Islet precursor cell (in vitro differentiated cells): ENCODE measurements around the gene WDR82.
"Not testable (repeated sequence)": the region's sequence is repeated elsewhere in the genome, so short reads cannot be mapped to it uniquely, and the experiment has no call there.

Source experiments
- DNase-seq: peaks from one replicate; pipeline ENCODE4 v3.0.0-alpha.2; 2018

WDR82 gene

DNA sequence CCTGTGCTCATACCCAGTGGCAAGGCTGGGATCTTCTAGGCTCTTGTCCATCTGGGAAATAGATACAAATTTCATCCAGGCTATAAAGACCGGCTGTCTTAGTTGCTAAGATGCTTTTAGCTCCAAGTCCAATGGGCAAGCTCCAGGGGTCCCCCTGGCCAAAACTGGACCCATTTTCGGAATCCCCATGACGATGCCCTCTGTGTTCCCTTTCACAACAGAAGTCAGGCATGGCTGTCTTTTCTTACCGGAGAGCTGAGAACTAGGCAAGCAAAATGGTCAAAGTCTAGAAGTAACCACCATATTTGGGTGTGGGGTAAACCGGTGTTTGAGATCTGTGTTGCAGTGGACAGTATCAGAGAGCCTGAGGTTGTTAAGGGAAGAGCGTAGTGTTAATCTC is 10.2 kb upstream of the WDR82 start:
- DNase-seq, result no peak

GRCh38 chr3:52286777-52287110 is 8.3 kb upstream of the WDR82 start:
- no peak for DNase-seq

GRCh38 chr3:52284051-52284450 is 5.6 kb upstream of the WDR82 start:
- not testable (repeated sequence) for DNase-seq

- no peak for DNase-seq
These were observed 4.9 kb upstream of the WDR82 start for GRCh38 chr3:52283306-52283705.

DNA sequence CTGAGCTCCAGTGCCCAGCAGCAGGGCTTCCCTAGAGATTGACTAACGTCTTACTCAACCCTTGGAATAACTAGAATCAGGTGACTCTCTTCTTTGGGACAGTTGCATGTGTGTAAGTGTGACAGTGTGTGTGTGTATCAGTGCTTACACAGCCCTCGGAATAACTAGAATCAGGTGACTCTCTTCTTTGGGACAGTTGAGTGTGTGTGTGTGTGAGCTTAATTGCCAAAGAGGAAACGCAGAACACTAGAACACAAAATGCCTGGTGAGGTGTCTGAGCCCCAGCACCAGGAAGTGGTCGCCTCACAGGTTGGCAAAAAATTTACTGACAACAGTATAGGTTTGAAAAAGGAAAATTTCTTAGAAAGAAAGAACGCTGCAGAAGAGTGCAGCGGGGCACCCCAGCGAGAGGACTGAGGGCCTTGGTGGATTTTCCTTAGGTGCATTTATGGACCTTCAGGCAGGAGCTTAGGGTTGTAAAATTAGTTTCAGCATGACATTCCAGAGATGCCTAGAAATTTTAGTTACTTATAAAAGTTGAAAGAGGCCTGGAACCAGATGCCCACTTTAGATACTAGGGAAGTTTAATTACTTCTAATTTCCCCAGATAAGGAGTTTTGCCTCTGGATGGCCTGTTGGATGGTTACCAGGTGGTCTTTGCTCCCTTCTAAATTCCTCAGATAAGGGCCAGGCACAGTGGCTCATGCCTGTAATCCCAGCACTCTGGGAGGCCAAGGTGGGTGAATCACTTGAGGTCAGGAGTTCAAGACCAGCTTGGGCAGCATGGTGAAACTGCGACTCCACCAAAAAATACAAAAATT is 3.7 kb upstream of the WDR82 start:
- DNase-seq, result peak; percentile 79

DNA sequence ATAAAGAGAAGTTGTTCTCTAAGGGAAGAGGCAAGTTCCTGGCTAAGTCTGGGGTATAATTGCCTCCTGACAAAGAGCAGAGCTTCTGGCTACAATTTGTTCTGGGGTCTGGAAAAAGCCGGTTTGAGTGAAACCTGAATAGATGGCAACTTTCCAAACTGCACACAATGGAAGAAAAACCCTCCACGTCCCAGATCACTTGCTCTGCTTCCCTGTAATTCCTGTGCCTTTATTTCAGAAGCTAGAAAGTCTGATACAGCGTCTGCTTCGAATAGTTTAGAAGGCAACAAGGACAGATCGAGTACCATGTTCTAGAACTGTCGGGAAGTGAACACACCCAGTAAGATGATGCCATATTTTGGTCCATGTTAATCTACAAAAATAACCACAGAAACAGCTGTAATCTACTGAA is 1.6 kb upstream of the WDR82 start:
- DNase-seq, result peak; percentile 72

DNA sequence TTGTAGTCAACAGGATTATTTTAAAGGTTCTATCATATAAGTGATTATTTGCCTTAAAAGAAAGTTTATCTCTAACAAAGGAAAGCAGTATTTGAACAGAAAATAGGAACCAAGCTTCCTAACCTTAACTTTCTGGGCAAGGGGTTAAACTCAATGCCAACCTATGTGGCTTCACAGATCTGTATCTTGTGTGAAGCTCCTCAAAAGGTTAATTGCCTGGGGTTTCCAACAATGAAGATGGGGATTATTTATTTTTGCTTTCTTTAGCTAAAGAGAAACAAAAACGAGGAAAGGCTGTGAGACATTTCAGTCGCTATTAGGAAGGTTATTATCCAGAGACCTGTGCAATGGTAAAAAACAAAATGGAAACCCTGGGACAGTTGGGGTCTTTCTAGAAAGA is 1.1 kb upstream of the WDR82 start:
- DNase-seq, result no peak

- DNase-seq, result peak; percentile 75
These were observed 408 bp downstream of the WDR82 start for GRCh38 chr3:52277972-52278509.

DNA sequence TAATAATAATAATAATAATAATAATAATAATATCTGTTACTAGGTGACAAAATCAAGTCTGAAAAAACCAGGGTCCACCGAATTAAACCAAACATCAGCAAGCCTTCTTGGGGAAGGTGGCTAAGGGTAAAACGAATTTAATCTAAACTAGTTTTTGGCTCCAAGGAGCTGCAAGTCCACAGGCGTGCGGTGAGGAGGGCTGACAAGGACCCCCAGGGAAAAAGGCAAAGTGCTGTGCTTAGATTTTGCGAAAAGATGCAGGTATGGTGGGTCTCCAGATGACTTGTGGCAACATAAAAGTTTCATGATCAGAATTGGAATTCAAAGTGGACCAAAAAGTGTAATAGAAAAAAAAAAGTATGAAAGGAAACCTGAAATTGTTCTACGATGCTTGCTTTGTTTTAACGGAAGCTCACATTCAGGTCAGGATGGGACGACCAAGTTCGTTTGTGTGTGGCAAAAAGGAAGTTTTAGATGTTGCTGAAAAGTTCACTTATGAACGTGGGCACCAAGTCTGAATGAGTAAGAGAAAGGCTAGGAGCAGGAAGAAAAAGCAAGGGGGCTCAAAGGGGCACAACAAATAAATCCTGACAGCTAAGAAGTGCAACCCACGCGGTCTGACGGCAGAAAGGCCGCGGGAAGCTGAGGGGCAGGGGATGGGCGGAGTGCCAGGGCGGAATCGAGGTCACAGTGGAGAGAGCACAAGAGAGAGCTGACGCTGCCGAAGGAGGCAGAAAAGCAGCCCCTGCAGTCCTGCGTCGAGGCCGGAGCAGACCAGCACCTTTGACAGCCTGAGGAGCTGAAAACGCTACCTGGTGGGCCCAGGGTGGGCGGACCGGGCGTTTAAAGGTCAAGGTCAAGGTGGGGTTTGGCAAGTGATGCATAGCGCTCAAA is 1.1 kb downstream of the WDR82 start:
- DNase-seq, result no peak

DNA sequence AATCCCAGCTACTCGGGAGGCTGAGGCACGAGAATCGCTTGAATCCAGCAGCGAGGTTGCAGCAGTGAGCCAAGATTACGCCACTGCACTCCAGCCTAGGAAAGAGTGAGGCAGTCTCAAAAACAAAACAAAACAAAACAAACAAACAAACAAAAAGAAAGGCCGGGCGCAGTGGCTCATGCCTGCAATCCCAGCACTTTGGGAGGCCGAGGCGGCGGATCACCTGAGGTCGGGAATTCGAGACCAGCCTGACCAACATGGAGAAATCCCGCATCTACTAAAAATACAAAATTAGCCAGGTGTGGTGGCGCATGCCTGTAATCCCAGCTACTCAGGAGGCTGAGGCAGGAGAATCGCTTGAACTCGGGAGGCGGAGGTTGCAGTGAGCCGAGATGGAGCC is 3.7 kb downstream of the WDR82 start:
- not testable (repeated sequence) for DNase-seq

- DNase-seq, result no peak
These were observed 5.6 kb downstream of the WDR82 start for GRCh38 chr3:52272831-52273230.

DNA sequence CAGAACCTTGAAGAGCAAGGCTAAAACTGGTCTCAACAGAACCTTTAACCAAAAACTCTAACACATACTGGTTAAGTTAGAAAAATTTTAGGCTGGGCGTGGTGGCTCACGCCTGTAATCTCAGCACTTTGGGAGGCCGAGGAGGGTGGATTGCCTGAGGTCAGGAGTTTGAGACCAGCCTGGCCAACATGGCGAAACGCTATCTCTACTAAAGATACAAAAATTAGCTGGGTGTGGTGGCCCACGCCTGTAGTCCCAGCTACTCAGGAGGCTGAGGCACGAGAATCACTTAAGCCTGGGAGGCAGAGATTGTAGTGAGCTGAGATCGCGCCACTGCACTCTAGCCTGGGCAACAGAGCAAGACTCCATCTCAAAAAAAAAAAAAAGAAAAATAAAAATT is 6.3 kb downstream of the WDR82 start:
- not testable (repeated sequence) for DNase-seq

- DNase-seq, result no peak
These were observed 8.1 kb downstream of the WDR82 start for GRCh38 chr3:52270252-52270754.

DNA sequence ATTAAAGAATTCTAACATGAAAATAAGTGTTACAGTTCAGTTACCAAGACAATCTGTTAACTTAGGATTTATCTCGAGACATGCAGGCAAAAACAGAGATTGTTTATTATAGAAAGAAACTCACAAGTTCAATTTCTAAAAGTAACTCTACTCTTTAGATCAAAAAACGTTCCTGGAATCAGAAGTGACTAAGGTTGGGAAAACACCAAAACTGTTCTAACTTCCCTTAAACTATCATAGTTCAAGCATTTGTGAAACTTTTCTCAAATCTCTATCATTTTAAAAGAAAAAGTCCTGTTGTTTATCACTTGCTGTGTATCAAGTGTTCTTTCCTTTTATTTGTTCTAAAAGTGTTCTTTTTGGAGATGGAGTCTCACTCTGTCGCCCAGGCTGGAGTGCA is 8.7 kb downstream of the WDR82 start:
- no peak for DNase-seq

DNA sequence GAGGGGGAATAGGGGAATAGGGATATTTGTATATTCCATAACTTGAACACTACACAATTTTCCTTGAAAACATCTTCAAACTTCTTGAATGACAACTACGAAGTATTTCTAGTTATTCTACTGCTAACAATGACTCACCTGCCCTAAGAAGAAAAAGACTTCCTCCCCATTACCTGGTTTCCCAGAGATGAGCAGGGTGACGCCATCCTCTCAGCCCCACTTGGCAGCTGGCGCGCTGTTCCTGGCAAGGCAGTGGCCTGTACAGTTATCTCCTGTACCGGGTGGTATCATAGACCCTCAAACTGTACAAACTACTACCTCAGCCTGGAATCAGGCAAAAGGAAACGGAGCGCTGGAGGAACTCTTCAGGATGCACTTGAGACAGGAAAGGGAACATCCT is 10.4 kb downstream of the WDR82 start:
- DNase-seq, result no peak

DNA sequence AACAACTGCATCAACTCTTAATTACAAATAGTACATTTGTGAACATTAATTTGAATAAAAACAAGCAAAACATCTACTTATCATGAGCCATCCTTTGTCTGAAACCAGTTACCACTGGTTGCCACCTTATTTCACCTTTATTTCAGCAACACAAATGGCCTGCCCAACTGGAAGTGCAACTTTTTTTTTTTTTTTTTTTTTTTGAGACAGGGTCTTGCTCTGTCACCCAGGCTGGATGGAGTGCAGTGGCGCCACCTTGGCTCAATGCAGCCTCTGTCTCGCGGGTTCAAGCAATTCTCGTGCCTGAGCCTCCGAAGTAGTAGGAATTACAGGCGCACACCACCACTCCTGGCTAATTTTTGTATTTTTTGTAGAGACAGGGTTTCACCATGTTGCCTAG is 13.1 kb downstream of the WDR82 start:
- peak; percentile 74 for DNase-seq

- DNase-seq, result no peak
These were observed 16.0 kb downstream of the WDR82 start for GRCh38 chr3:52262447-52262846.

DNA sequence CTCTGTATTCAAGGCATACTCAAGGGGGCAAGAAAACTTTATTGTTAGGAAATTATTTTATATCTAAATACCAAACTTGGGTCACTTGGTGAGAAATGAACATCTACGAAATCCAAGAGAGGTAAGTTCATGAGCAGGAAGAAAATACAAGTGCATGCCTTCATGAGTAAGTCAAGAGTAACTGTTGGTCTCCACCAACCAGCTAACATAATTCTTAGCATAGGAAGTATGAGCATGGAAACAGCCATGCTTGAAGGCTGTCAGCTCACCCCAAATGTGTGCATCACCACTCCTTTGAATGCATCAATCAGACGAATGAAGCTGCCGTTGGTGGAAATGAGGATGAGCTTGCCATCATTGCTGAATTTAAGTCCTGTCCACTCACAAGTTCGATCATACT is 19.0 kb downstream of the WDR82 start:
- DNase-seq, result no peak

- DNase-seq, result no peak
These were observed 19.4 kb downstream of the WDR82 start for GRCh38 chr3:52259035-52259434.

DNA sequence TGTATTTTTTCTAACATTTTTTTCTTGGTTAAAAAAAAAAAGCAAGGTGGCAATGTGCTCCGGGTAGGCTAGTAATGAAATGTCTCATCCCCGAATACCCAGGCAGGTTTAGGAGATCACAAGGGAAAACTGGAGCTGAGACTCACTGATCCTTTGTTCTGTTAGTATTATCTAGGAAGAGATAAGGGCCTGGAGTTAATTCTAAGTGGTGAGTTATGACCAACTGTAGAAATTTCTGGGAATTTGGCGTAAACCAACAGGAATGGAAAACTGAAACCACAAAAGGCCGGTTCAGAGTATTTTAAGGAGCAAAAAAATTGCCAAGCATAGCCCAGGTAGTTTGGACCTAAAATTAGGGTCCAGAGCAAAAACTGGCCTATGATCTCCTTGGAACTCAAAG is 20.5 kb downstream of the WDR82 start:
- DNase-seq, result no peak

DNA sequence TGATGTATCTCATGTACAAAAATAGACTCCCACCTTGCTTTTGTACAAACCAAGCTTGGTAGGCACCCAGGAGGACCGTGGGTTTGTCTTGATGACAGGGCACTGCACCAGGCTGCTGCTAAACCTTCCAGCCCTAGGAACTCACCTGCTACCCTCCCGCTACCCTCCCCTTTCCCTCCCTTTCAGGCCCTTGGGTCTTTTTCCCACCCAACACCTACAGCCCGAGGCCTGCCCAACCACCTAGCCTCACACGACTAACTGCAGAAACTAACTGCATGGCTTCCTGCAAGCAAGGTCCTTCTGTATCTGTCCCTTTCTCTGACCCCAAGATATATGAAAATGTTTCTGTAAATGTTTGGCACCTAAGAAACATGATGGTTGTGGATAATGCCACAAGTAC is 21.8 kb downstream of the WDR82 start:
- DNase-seq, result no peak

- no peak for DNase-seq
These were observed 22.3 kb downstream of the WDR82 start for GRCh38 chr3:52256159-52256558.

DNA sequence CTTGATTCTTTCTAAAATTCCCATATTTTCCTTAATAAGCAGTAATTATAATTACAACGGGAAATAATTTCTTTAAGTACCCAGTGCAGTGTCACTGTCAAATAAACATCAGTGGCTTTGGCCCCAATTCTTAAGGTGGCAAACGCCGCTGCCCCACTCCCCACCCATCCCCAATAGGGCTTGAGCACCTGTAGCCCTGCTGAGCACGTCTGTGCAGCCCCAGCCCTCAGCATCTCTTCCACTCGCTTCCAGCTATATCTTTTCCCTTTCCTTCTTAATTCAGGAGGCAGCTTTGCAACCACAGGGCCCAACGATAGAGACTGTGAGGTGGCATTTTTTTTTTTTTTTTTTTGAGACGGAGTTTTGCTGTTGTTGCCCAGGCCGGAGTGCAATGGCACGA is 23.8 kb downstream of the WDR82 start:
- no peak for DNase-seq
